Heart left ventricle (tissue), 16 donors: ENCODE results near the gene SRSF6. TPM values are rescaled to one million over a fixed set of nuclear protein-coding genes. Genes with fewer than 3 reads are reported as not detected.

ENCODE experiments used
- ATAC-seq, 4 donors: fragments of 200-7000 bp; cut with Tn5 transposase; one replicate each; pipeline ENCODE4 v1.9.1; 2020 to 2022; ENCODE audit warnings: moderate library complexity in 4 of 4, mild to moderate bottlenecking in 3 of 4, moderate number of reproducible peaks in 1 of 4
- DNase-seq, 5 donors: peaks; one replicate each; pipeline ENCODE4 v3.0.0-alpha.2; 2020
- H3K27ac ChIP-seq, 12 donors: fragments of 200-600 bp; sonication (generic) in 4 of 12; one replicate each; pipeline versions ENCODE4 v1.5.0 to v1.8.0; 2016 to 2022; ENCODE audit warnings: mild to moderate bottlenecking in 2 of 12
- H3K27me3 ChIP-seq, 9 donors: fragments of 200-600 bp; sonication (generic) in 2 of 9; one replicate each; pipeline versions ENCODE4 v1.5.1 to v1.8.0; 2016 to 2022; ENCODE audit warnings: mild to moderate bottlenecking in 3 of 9
- H3K36me3 ChIP-seq, 9 donors: fragments of 200-600 bp; sonication (generic) in 2 of 9; one replicate each; pipeline versions ENCODE4 v1.5.0 to v1.8.0; 2018 to 2022; ENCODE audit warnings: mild to moderate bottlenecking in 2 of 9
- H3K4me1 ChIP-seq, 12 donors: fragments of 200-600 bp; sonication (generic) in 4 of 12; one replicate each; pipeline versions ENCODE4 v1.5.0 to v1.8.0; 2016 to 2022; ENCODE audit warnings: mild to moderate bottlenecking in 3 of 12
- H3K4me3 ChIP-seq, 12 donors: fragments of 200-600 bp; sonication (generic) in 4 of 12; one replicate each; pipeline versions ENCODE4 v1.5.0 to v1.8.0; 2017 to 2022; ENCODE audit warnings: mild to moderate bottlenecking in 9 of 12, moderate library complexity in 4 of 12
- H3K9me3 ChIP-seq, 12 donors: fragments of 200-600 bp; sonication (generic) in 4 of 12; one replicate each; pipeline versions ENCODE4 v1.5.0 to v1.8.0; 2016 to 2022; ENCODE audit warnings: mild to moderate bottlenecking in 1 of 12
- POLR2A ChIP-seq, 2 donors: fragments of 450-650 bp; IDR thresholded peaks; one replicate each; pipeline ENCODE4 v1.6.1; 2017; ENCODE audit warnings: antibody characterized with exemption in 2 of 2, mild to moderate bottlenecking in 2 of 2, moderate library complexity in 2 of 2
- WGBS, 4 donors: extraction: QIAGEN DNeasy Blood & Tissue Kit in 2 of 4; methylation state at CpG; one replicate each; pipeline versions ENCODE4 v1.1.5 to v1.1.7; 2013 to 2018; 5-methylcytosine and 5-hydroxymethylcytosine counted together
- intact Hi-C, 10 donors: fragments of 100-400 bp; cut with DNase I; formaldehyde crosslinking; loops; one replicate each; pipeline versions ENCODE4 v1.11.1 to v1.14.2; 2022
- polyA plus RNA-seq, 2 donors: library from polyadenylated mRNA; stranded (reverse); fragments of 200-250 nt; gene quantifications; one replicate each; pipeline ENCODE4 v1.2.3, GENCODE V29; 2013
- total RNA-seq, 9 donors: library from RNA; depleted of rRNA in 2 of 9; stranded (reverse); fragments of >200 nt in 2 of 9; fragmentation: NEBNext Ultra II Directional in 3 of 9; extraction: Animal tissue kit (Norgen Biotek cat#: 25700) in 3 of 9; gene quantifications; one replicate each; pipeline versions ENCODE4 v1.1.0 to v1.2.4, GENCODE V29; 2016 to 2023
- TF ChIP-seq, protein P1 (sequence below), 12 donors: fragments of 200-600 bp; sonication (generic) in 4 of 12; IDR thresholded peaks; one replicate each; pipeline versions ENCODE4 v1.5.0 to v1.8.0; 2018 to 2022; ENCODE audit warnings: antibody characterized with exemption in 12 of 12, mild to moderate bottlenecking in 5 of 12
- donor health status: ischemic (EF 13 %, LVEDD 7.1; RV severe dilation, severe dysfunction).
- donor health status: healthy with polysubstance abuse.
- donor health status: DM: no; HTN: yes; CAD: no.
- donor health status: DM: no; HTN: no; CAD: no.
- donor health status: ischemic (EF 25% LVEDD 6.9; RV normal size, moderate dysfunction).
- donor health status: ischemic (EF 25% LVEDD 5.7; RV mildly dilated, moderate dysfunction).
- donor health status: healthy.
- donor health status: DM: yes; HTN: yes; CAD: no.
- donor health status: ischemic (EF 35%, LVEDD 5.7; RV mildly dilated, moderate dysfunction).
- donor health status: nonischemic (EF 11% LVEDD 7.7; RV severe dilation, severe dysfunction).
- donor health status: DM: yes; HTN: yes; CAD: no.
- donor health status: PGD.
- donor health status: ischemic (EF 29% LVEDD 5.4; RV normal size, mild dysfunction).
- donor health status: nonischemic (EF 23%, LVEDD 6.1; RV moderate dilation, normal function).

The SRSF6 gene
- total and polyA plus RNA-seq, 11 donors: 21.0 to 69.7 (median 44.8) TPM

DNA sequence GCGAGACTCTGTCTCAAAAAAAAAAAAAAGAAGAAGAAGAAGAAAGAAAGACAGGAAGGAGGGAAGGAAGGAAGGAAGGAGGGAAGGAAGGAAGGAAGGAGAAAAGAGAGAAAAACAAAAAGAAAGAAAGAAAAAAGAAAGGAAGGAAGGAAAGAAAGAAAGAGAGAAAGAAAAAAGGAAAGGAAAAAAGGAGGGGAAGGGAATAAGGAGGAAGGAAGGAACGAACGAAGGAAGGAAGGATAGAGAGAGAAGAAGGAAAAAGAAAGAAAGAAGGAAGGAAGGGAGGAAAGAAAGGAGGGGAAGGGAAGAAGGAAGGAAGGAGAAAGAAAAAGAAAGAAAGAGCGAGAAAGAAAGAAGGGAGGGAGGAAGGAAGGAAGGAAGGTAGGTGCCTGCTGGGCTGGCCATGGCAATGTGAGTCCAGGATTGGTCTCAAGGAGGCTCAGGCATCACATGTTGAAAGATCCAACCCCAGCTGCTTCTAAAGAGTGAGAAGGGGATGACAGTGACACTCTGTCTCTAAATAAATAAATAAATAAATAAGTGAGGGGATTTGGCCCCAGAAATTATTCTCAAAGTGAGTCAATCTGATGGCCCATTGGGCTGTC is 24.3 kb upstream of the SRSF6 start:
- H3K4me3 ChIP-seq: no peak overlapping the region
- H3K36me3 ChIP-seq: no peaks in the 10 kb centered on the region
- DNase-seq: no peak
- TF ChIP-seq, protein P1, sequence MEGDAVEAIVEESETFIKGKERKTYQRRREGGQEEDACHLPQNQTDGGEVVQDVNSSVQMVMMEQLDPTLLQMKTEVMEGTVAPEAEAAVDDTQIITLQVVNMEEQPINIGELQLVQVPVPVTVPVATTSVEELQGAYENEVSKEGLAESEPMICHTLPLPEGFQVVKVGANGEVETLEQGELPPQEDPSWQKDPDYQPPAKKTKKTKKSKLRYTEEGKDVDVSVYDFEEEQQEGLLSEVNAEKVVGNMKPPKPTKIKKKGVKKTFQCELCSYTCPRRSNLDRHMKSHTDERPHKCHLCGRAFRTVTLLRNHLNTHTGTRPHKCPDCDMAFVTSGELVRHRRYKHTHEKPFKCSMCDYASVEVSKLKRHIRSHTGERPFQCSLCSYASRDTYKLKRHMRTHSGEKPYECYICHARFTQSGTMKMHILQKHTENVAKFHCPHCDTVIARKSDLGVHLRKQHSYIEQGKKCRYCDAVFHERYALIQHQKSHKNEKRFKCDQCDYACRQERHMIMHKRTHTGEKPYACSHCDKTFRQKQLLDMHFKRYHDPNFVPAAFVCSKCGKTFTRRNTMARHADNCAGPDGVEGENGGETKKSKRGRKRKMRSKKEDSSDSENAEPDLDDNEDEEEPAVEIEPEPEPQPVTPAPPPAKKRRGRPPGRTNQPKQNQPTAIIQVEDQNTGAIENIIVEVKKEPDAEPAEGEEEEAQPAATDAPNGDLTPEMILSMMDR (IDR thresholded peaks at IDR 0.05): no peak
- TF ChIP-seq POLR2A (IDR thresholded peaks at IDR 0.05): no peak
- 85 to 92% (median 88%) methylated on average over 4 of the region's 4 CpGs for WGBS, 4 donors
- H3K27me3 ChIP-seq: peaks cover 0 to 12% (median 0%) of the 10 kb centered on the region in 9 donors
- intact Hi-C loops: no loop called here
- H3K9me3 ChIP-seq: no peaks in the 10 kb centered on the region
- H3K27ac ChIP-seq: no peak overlapping the region
- H3K4me1 ChIP-seq: no peaks in the 10 kb centered on the region
- ATAC-seq: no peak

DNA sequence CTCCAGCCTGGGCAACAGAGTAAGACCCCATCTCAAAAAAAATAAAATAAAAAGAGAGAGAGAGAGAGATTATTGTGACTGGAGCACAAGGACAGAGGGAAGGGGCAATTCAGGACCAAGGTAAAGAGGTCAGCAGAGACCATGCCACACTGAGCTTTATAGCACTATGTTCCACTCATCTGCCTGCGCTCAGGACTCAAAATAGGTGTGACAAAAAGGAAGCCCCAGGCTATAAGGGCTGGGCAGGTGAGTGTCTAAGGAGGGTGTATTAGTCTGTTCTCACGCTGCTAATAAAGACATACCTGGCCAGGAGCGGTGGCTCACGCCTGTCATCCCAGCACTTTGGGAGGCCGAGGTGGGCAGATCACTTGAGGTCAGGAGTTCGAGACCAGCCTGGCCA is 23.1 kb upstream of the SRSF6 start:
- Histone ChIP-seq H3K27me3 (peaks cover 0 to 12% (median 0%) of the 10 kb centered on the region in 9 donors), H3K27ac (no peak overlapping the region), H3K4me1 (no peaks in the 10 kb centered on the region), H3K4me3 (no peak overlapping the region), H3K36me3 (no peaks in the 10 kb centered on the region), H3K9me3 (no peaks in the 10 kb centered on the region)
- ATAC-seq: no peak
- DNase-seq: no peak
- intact Hi-C loops: no loop called here
- WGBS, 4 donors: 92 to 94% (median 93%) methylated on average over 6 of the region's 6 CpGs
- TF ChIP-seq, protein P1 (IDR thresholded peaks at IDR 0.05): no peak
- TF ChIP-seq POLR2A (IDR thresholded peaks at IDR 0.05): no peak

DNA sequence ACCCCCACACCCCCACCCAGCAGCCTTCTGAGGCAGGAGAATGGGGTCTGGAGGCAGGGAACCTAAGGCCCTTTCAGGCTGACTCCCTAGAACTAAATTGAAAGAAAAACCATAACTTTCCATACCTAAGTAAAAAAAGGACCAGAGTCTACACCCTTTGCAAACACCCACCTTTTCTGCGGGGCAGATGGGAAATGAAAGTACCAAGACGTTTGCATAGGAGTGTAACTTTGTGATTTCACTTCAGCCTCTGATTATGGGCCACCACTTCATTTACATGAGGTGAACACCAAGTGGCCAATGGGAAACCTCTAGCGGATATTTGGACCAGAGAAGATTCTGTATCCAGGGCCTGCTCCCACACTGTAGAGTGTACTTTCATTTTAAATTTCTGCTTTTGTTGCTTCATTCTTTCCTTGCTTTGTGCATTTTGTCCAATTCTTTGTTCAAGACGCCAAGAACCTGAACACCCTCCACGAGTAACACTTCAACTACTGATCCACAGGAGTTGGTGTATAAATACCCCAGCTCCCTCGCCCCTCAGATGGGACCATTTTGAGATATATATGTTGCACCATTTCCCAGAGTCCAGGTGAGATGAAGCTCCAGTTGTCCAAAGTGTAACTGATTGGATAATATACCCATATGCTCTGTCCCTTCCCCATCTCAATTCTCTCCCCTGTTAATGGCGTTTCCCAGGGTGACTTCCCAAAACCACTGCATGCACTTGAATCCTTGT is 18.9 kb upstream of the SRSF6 start:
- WGBS, 4 donors: 84 to 86% (median 84%) methylated on average over 7 of the region's 7 CpGs
- H3K27me3 ChIP-seq: peaks cover 0 to 12% (median 0%) of the 10 kb centered on the region in 9 donors
- ATAC-seq: no peak

DNA sequence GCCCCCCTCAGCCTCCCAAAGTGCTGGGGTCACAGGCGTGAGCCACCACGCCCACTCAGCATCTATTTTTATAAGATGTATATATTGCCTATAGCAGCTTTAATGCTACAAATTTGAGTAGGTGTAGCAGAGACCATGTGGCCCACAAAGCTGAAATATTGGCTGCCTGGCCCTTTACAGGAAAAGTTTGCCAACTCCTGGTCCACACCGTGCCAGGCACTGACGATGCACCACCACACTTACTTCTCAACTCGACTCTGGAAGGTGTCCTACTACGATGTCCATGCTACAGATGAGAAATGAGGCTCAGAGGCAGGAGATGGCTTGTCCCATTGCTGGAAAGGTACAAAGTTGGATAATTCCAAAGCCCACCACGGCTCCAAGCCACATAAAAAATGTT is 17.2 kb upstream of the SRSF6 start:
- intact Hi-C loops: loop anchor here in 2 of 10 donors (10.0 kb wide), 1 partner anchor 644 kb away; no protein-coding TSS in a partner anchor
- ATAC-seq (no peak), DNase-seq (no peak)
- H3K27me3 ChIP-seq: peaks cover 0 to 17% (median 0%) of the 10 kb centered on the region in 9 donors
- WGBS, 4 donors: 77 to 89% (median 82%) methylated on average over 7 of the region's 7 CpGs
- H3K4me3 ChIP-seq: no peak overlapping the region
- H3K36me3 ChIP-seq: no peaks in the 10 kb centered on the region
- H3K27ac ChIP-seq: no peak overlapping the region
- H3K4me1 ChIP-seq: no peaks in the 10 kb centered on the region
- H3K9me3 ChIP-seq: no peaks in the 10 kb centered on the region
- TF ChIP-seq POLR2A (IDR thresholded peaks at IDR 0.05): no peak
- TF ChIP-seq, protein P1 (IDR thresholded peaks at IDR 0.05): no peak

More for the DNA sequence above, 18.9 kb upstream of the SRSF6 start:
- TF ChIP-seq, protein P1 (IDR thresholded peaks at IDR 0.05): no peak
- TF ChIP-seq POLR2A (IDR thresholded peaks at IDR 0.05): no peak
- intact Hi-C loops: no loop called here
- DNase-seq: no peak
- no peaks in the 10 kb centered on the region for H3K4me1 ChIP-seq
- H3K27ac ChIP-seq: no peak overlapping the region
- H3K4me3 ChIP-seq: no peak overlapping the region
- no peaks in the 10 kb centered on the region for H3K36me3 ChIP-seq
- H3K9me3 ChIP-seq: no peaks in the 10 kb centered on the region
